ENCODE data around the gene ABCC3. TPM values are rescaled to one million over a fixed set of nuclear protein-coding genes. Genes with fewer than 3 reads are reported as not detected.

ABCC3 gene
- total and polyA plus RNA-seq, 2 of the 8 experiments (the other 6 are each of a cell fraction or from before 2014, with no cell fraction given) = 0.35 to 0.37 TPM

DNA sequence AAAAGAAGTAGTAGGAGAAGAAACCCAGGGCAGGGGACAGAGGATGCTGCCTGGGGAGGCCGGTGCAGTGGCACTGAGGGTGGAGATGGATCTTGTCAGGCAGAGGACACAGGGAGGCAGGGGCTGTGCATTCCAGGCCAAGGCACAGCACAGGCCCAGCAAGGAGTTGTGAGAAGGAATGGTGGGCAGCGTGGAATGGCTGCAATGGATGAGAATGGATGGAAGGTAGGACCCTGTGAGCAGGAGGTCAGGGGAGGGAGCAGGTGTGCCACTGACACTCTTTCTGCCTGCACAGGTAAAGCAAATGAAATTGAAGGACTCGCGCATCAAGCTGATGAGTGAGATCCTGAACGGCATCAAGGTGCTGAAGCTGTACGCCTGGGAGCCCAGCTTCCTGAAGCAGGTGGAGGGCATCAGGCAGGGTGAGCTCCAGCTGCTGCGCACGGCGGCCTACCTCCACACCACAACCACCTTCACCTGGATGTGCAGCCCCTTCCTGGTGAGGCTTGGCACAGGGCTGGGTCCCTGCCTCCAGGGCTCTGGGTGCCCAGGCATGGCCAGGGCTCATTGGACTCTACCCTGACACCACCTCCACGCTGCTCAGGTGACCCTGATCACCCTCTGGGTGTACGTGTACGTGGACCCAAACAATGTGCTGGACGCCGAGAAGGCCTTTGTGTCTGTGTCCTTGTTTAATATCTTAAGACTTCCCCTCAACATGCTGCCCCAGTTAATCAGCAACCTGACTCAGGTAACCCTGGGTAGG is 32.8 kb downstream of the ABCC3 start:
- Histone ChIP-seq H3K23ac (ENCODE audit: insufficient read length) (no peak overlapping the region), H3K27ac (ENCODE audit: low read depth, low read length) (no peak overlapping the region), H3K9ac (replicated peaks in 1 of 4; ENCODE audit: extremely low read depth in 1 of 4, low read depth in 3 of 4, low read length in 3 of 4) (no peak overlapping the region), H3K27me3 (replicated peaks in 1 of 4; ENCODE audit: control insufficient read depth in 3 of 4, extremely low read depth in 1 of 4, insufficient read depth in 3 of 4, low read length in 3 of 4) (no peaks in the 10 kb centered on the region), H3K4me2 (ENCODE audit: insufficient read depth in 1 of 2, low read depth in 2 of 2, low read length in 2 of 2) (no peak overlapping the region), H3K4ac (replicated peaks; ENCODE audit: insufficient read length, low read depth, low read length) (peak overlapping the region; percentile 32), H4K20me1 (replicated peaks in 1 of 2; ENCODE audit: control insufficient read depth in 1 of 2, insufficient read depth in 2 of 2, low read length in 2 of 2) (no peaks in the 10 kb centered on the region), H3K4me1 (replicated peaks in 1 of 4; ENCODE audit: control insufficient read depth in 3 of 4, insufficient read depth in 4 of 4, low read length in 3 of 4) (peaks cover 0 to 14% (median 3%) of the 10 kb centered on the region in 4 experiments; a peak in 5 of 7 replicates), H3K79me1 (ENCODE audit: low read depth, low read length) (no peaks in the 10 kb centered on the region), H4K91ac (replicated peaks; ENCODE audit: insufficient read length, low read length) (peak overlapping the region; percentile 10), H2AFZ (ENCODE audit: low read length) (no peak overlapping the region), H3K23me2 (ENCODE audit: low read depth, low read length) (no peaks in the 10 kb centered on the region), H3K4me3 (ENCODE audit: extremely low read depth in 1 of 4, insufficient read depth in 2 of 4, low read depth in 3 of 4, low read length in 4 of 4) (no peak overlapping the region), H2BK120ac (replicated peaks; ENCODE audit: low read depth, low read length) (no peak overlapping the region), H4K5ac (ENCODE audit: insufficient read length, low read depth, low read length) (no peak overlapping the region), H3K56ac (replicated peaks; ENCODE audit: insufficient read length, low read depth, low read length) (no peak overlapping the region), H3K18ac (ENCODE audit: extremely low read depth, low read length) (peak overlapping the region; percentile 48; the same call in 1 of the 2 replicates), H2AK5ac (ENCODE audit: low read depth, low read length) (peak overlapping the region; percentile 90), H2BK12ac (ENCODE audit: low read depth, low read length) (peak overlapping the region; percentile 44; the same call in 1 of the 2 replicates), H3K36me3 (ENCODE audit: control insufficient read depth in 2 of 4, insufficient read depth in 4 of 4, low read length in 3 of 4) (no peaks in the 10 kb centered on the region), H3K79me2 (ENCODE audit: control insufficient read depth in 1 of 2, insufficient read depth in 2 of 2, low read length in 2 of 2) (no peaks in the 10 kb centered on the region), H2BK20ac (ENCODE audit: low read length) (peak overlapping the region; percentile 86), H2BK5ac (ENCODE audit: low read depth, low read length) (0 out of 2 replicates have a peak overlapping the region, but pooled peaks have one; percentile 30), H4K8ac (ENCODE audit: extremely low read depth, insufficient read depth, low read length) (no peak overlapping the region; the same call in 1 of the 2 replicates), H3K9me3 (ENCODE audit: insufficient read depth in 2 of 2, low read depth in 1 of 2, low read length in 1 of 2) (no peaks in the 10 kb centered on the region), H2BK15ac (ENCODE audit: low read length) (peak overlapping the region; percentile 36; the same call in 1 of the 2 replicates), H3K14ac (ENCODE audit: insufficient read length) (no peak overlapping the region)
- DNase-seq (ENCODE audit: low read depth in 1 of 2, low spot score in 2 of 2) (no peak), FAIRE-seq (no peak)
- 94% methylated on average over 14 of the region's 14 CpGs; no CpG with 5 or more reads in 1 of the 2 experiments for WGBS, 2 experiments (ENCODE audit: extremely low coverage in 1 of 2, insufficient coverage in 1 of 2, insufficient read length in 1 of 2, insufficient replicate concordance in 2 of 2, low coverage in 1 of 2, low lambda C conversion rate in 2 of 2, missing lambda C conversion rate in 1 of 2)
- TF ChIP-seq TAF7 (optimal IDR thresholded peaks at IDR 0.05; ENCODE audit: borderline replicate concordance, low read depth, low read length) (no peak), TCF12 (IDR thresholded peaks at IDR 0.05; ENCODE audit: low read depth, low read length) (no peak), MAFK (IDR thresholded peaks at IDR 0.05; ENCODE audit: low read depth, low read length) (no peak), CHD2 (IDR thresholded peaks at IDR 0.05; ENCODE audit: low read length) (no peak)
- POLR2A ChIA-PET (ENCODE audit: partially characterized antibody) = no interaction called here
- CTCF ChIA-PET (ENCODE audit: partially characterized antibody) = interaction anchor here (0.6 to 10.0 kb wide), 11 partner anchors 12 to 124 kb away, joined by 3 to 96 read pairs (median 4); partner anchors contain the start of gene CACNA1G

All from H1 (cell line).